HepG2 (cell line): Measurements from ENCODE around the gene AIF1. TPM values are rescaled to one million over a fixed set of nuclear protein-coding genes. Genes with fewer than 3 reads are reported as not detected.

Experiments used
- ATAC-seq: fragments of 200-7000 bp; cut with Tn5 transposase; 3 replicates; pipeline ENCODE4 v1.9.1; 2020; ENCODE audit warnings: mild to moderate bottlenecking, moderate library complexity
- BruUV-seq: library from RNA; stranded (reverse); fragments of 400-500 nt; replicated peaks from 2 replicates; lab custom pipeline; 2021; lab: Mats Ljungman, UMichigan
- CTCF ChIA-PET: fragments of 300-600 bp; formaldehyde crosslinking; extraction: SDS; loops from one replicate; lab custom pipeline; 2021; ENCODE audit warnings: low total read pairs, inconsistent platforms, low intra/inter-chr PET ratio; lab: Yijun Ruan, JAX
- POLR2A ChIA-PET: fragments of 350-600 bp; sonication (Branson Sonifier 250); formaldehyde crosslinking; loops from one replicate; lab custom pipeline; 2020; ENCODE audit warnings: antibody characterized with exemption, inconsistent platforms; lab: Yijun Ruan, JAX
- DNase-seq: peaks from one replicate; pipeline ENCODE4 v3.0.0-alpha.2; 2015; ENCODE audit warnings: low spot score
- FAIRE-seq: peaks from 3 replicates; lab custom pipeline; 2011; peaks lifted over from hg19 to GRCh38; lab: Jason Lieb, UNC
- H2AFZ ChIP-seq: one replicate; pipeline ENCODE4 v1.6.1; 2011; ENCODE audit warnings: low read length, inconsistent platforms
- H3K27ac ChIP-seq: fragments of 300-600 bp; 3 replicates; pipeline ENCODE4 v1.8.0; 2011; ENCODE audit warnings: mixed run types, mild to moderate bottlenecking, mixed read lengths, low read length, inconsistent platforms; ENCODE audit not compliant: insufficient read depth; ENCODE audit errors: extremely low read length
- H3K27me3 ChIP-seq, 2 experiments: fragments of 200-600 bp in 1 of 2; 2 replicates in 1 of 2; 3 replicates in 1 of 2; pipeline versions ENCODE4 v1.6.0 to v1.8.0; 2011; ENCODE audit warnings: low read length in 2 of 2, mild to moderate bottlenecking in 2 of 2, moderate library complexity in 2 of 2, inconsistent platforms in 1 of 2; ENCODE audit not compliant: insufficient read depth in 2 of 2, control insufficient read depth in 1 of 2
- H3K36me3 ChIP-seq, 2 experiments: fragments of 200-600 bp in 1 of 2; replicated peaks in 1 of 2; 2 replicates in 1 of 2; 3 replicates in 1 of 2; pipeline versions ENCODE4 v1.5.1 to v1.8.0; 2011; ENCODE audit warnings: low read length in 2 of 2, inconsistent platforms in 1 of 2; ENCODE audit not compliant: insufficient read depth in 2 of 2, control insufficient read depth in 1 of 2
- H3K4me1 ChIP-seq: 2 replicates; pipeline ENCODE4 v1.5.1; 2012; ENCODE audit warnings: low read length, inconsistent platforms; ENCODE audit not compliant: insufficient read depth
- H3K4me2 ChIP-seq: 2 replicates; pipeline ENCODE4 v1.6.0; 2011; ENCODE audit warnings: low read depth, low read length, inconsistent platforms
- H3K4me3 ChIP-seq, 3 experiments: fragments of 200-600 bp in 1 of 3; sonication (generic), shearing (Covaris generic) in 1 of 3; replicated peaks in 1 of 3; 2 replicates each; pipeline ENCODE4 v1.5.1; 2011 to 2016; ENCODE audit warnings: low read length in 3 of 3, inconsistent platforms in 2 of 3, low read depth in 2 of 3, mild to moderate bottlenecking in 2 of 3, control low read depth in 1 of 3, mixed read lengths in 1 of 3; ENCODE audit not compliant: insufficient read depth in 1 of 3
- H3K79me2 ChIP-seq: one replicate; pipeline ENCODE4 v1.6.1; 2011; ENCODE audit warnings: low read length, inconsistent platforms; ENCODE audit not compliant: insufficient read depth
- H3K9ac ChIP-seq: 2 replicates; pipeline ENCODE4 v1.6.0; 2011; ENCODE audit warnings: mild to moderate bottlenecking, low read depth, low read length, inconsistent platforms; ENCODE audit not compliant: insufficient read depth
- H3K9me3 ChIP-seq: 2 replicates; pipeline ENCODE4 v1.5.1; 2012; ENCODE audit warnings: mild to moderate bottlenecking, low read length
- H4K20me1 ChIP-seq: 2 replicates; pipeline ENCODE4 v1.6.0; 2011; ENCODE audit warnings: inconsistent platforms, mild to moderate bottlenecking, low read length, moderate library complexity; ENCODE audit not compliant: insufficient read depth
- AGO2 ChIP-seq: fragments of 200-400 bp; formaldehyde crosslinking; optimal IDR thresholded peaks from 2 replicates; pipeline ENCODE3; 2017; ENCODE audit warnings: mild to moderate bottlenecking, low read depth, low read length, moderate library complexity
- KDM1A ChIP-seq: IDR thresholded peaks from 2 replicates; pipeline ENCODE4 v1.6.1; 2016; ENCODE audit warnings: missing compliant biosample characterization
- RBFOX2 ChIP-seq: fragments of 200-400 bp; formaldehyde crosslinking; IDR thresholded peaks from 2 replicates; pipeline ENCODE4 v1.6.1; 2017; ENCODE audit warnings: low read depth, mild to moderate bottlenecking, low read length
- RBM22 ChIP-seq: fragments of 200-400 bp; formaldehyde crosslinking; optimal IDR thresholded peaks from 2 replicates; pipeline ENCODE3; 2017; ENCODE audit warnings: mild to moderate bottlenecking, low read length, moderate library complexity
- ZNF567 ChIP-seq: sonication (generic); formaldehyde crosslinking; IDR thresholded peaks from 2 replicates; pipeline ENCODE4 v1.8.1; 2023; ENCODE audit warnings: mild to moderate bottlenecking, missing genetic modification reagents, borderline replicate concordance
- WGBS: methylation state at CpG from one replicate; pipeline ENCODE4 v1.1.6; 2017; ENCODE audit warnings: low lambda C conversion rate; 5-methylcytosine and 5-hydroxymethylcytosine counted together
- in situ Hi-C: cut with HindIII; loops from 2 replicates; pipeline ENCODE4 v1.10.0; 2017; ENCODE audit warnings: low pct_unique_long_range_greater_than_20kb; ENCODE audit not compliant: extremely low pct_ligation_motif_present
- intact Hi-C: fragments of 100-400 bp; cut with micrococcal nuclease; formaldehyde crosslinking; loops from one replicate; pipeline ENCODE4 v1.10.0; 2022; ENCODE audit not compliant: unreplicated experiment
- polyA plus RNA-seq, 8 experiments: library from polyadenylated mRNA; depleted of rRNA in 3 of 8; stranded (reverse) in 7 of 8; unstranded in 1 of 8; fragments of >200 nt; fragmentation: Illumina TruSeq in 4 of 8; extraction: Trizol in 4 of 8; gene quantifications; 2 replicates each; pipeline versions ENCODE4 v1.2.1 to v1.2.3, GENCODE V29; 2011 to 2016; ENCODE audit warnings: low read depth in 4 of 8, missing spikeins in 1 of 8, mixed read lengths in 1 of 8; ENCODE audit not compliant: insufficient read depth in 1 of 8
- total RNA-seq, 5 experiments: library from RNA; depleted of rRNA; stranded (reverse); fragments of >200 nt; fragmentation: Illumina TruSeq; extraction: Trizol; gene quantifications; 2 replicates each; pipeline ENCODE4 v1.2.3, GENCODE V29; 2016; ENCODE audit warnings: low read depth in 1 of 5

AIF1 gene
- total and polyA plus RNA-seq, 2 of the 13 experiments (the other 11 are each of a cell fraction or from before 2014, with no cell fraction given): 1.5 TPM; not detected in 1

GRCh38 chr6:31639449-31639861 lies 24.4 kb downstream of the AIF1 start:
- no peak overlapping the region for H2AFZ ChIP-seq
- WGBS: 97% methylated on average over 7 of the region's 10 CpGs
- DNase-seq (no peak), ATAC-seq (peak; percentile 4)
- no peak for TF ChIP-seq ZNF567 (CRISPR knock-in tag)
- TF ChIP-seq AGO2: peak; percentile 74
- 0 out of 2 replicates have a peak, but pooled peaks have one; percentile 35 for TF ChIP-seq RBFOX2
- TF ChIP-seq, all 625 proteins: peak for 2
- Histone ChIP-seq H3K9me3 (no peaks in the 10 kb centered on the region), H4K20me1 (no peaks in the 10 kb centered on the region; the same call in 1 of the 2 replicates), H3K4me2 (no peak overlapping the region), H3K9ac (no peak overlapping the region), H3K36me3 (peaks cover 65 to 82% of the 10 kb centered on the region in 2 experiments), H3K4me1 (peaks cover 18% of the 10 kb centered on the region), H3K27me3 (no peaks in the 10 kb centered on the region), H3K79me2 (no peaks in the 10 kb centered on the region), H3K4me3 (no peak overlapping the region), H3K27ac (no peak overlapping the region)
- CTCF ChIA-PET: no interaction called here
- BruUV-seq: no TSS peak
- POLR2A ChIA-PET: interaction anchor here (0.8 to 4.7 kb wide), 11 partner anchors 10 to 329 kb away, joined by 3 to 46 read pairs (median 6); partner anchors contain the start of genes APOM, BAG6, C6orf47 and GPANK1
- intact Hi-C loops (no loop called here), in situ Hi-C loops (no loop called here)
- no peak for FAIRE-seq

DNA sequence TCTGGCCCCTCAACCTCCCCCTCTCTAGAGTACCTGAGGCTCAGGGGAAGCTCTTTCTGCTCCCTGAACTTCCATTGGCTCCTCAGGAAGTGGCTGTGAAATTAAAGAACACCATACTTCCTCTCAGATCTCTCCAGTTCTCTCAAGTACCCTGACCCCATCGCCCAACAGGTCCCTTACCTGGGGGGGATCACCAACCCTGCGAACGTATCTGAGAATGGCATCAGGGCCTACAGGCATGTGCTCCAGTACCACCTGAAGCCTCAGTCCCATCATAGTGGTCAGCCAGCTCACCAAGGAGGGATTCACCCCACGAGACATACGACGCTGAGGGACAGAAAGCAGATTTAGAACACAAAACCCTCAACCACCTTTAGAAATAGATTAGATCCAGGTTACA lies 25.6 kb downstream of the AIF1 start:
- TF ChIP-seq KDM1A (CRISPR knock-in tag) (no peak), RBM22 (peak; percentile 30)
- WGBS: 97% methylated on average over 6 of the region's 6 CpGs

More for the DNA sequence above, 25.6 kb downstream of the AIF1 start:
- ATAC-seq (no peak), DNase-seq (no peak), FAIRE-seq (no peak)
- no peak overlapping the region for H3K27ac ChIP-seq
- POLR2A ChIA-PET: interaction anchor here (0.9 to 4.7 kb wide), 6 partner anchors 11 to 24 kb away, joined by 3 to 46 read pairs (median 12); partner anchors contain the start of genes APOM, BAG6, C6orf47 and GPANK1
- TSS peak; percentile 69 for BruUV-seq
- CTCF ChIA-PET: no interaction called here
- H3K79me2 ChIP-seq: no peaks in the 10 kb centered on the region
- H3K4me2 ChIP-seq: no peak overlapping the region
- no peak overlapping the region for H3K9ac ChIP-seq
- no peaks in the 10 kb centered on the region for H3K9me3 ChIP-seq
- no peak overlapping the region for H2AFZ ChIP-seq
- peaks cover 28% of the 10 kb centered on the region for H3K4me1 ChIP-seq
- no peaks in the 10 kb centered on the region; the same call in 1 of the 2 replicates for H4K20me1 ChIP-seq
- no peak overlapping the region for H3K4me3 ChIP-seq
- no peaks in the 10 kb centered on the region for H3K27me3 ChIP-seq
- H3K36me3 ChIP-seq: peaks cover 66 to 82% of the 10 kb centered on the region in 2 experiments
- intact Hi-C loops: no loop called here
- in situ Hi-C loops: no loop called here
